HG03457 (cell line): ENCODE data around the gene DPEP3.

Source experiments
- ATAC-seq: cut with Tn5 transposase; IDR thresholded peaks from one replicate; pipeline ENCODE4 v1.9.1; 2021; ENCODE audit warnings: moderate number of reproducible peaks; ENCODE audit not compliant: unreplicated experiment

The DPEP3 gene

DNA sequence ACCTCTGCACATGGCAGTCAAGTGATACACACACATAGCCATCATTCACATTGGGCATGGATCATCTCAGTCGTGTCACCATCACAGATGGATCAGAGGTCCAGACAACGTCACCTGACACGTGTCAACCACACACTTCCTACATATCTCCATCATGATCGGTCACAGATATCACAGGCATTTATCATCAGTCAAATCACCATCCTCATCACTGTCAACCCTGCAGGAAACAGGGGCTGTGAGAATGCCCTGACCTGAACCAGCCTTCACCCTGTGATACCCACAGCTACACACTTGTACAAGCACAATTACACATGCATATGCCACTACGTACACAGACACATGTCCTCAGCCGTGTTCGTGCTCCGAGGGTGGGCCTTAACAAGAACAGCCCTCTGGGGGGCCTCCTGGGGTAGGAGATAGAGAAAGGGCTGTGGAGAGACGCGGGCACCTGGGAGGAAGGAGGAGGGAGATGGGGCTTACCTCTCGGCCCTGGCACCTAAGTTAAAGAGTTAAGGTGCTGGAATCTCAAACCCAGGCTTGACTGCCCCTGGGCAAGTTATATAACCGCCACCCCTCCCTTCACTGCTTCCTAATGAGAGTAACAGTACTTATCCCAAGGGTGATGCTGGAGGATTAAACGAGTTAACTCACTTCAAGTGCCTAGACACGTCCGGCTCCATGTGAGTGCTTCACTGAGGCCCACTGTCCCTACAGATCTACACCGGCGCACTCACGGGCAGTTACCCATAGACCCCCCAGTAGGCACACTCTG is 12.9 kb downstream of the DPEP3 start:
- no peak for ATAC-seq

DNA sequence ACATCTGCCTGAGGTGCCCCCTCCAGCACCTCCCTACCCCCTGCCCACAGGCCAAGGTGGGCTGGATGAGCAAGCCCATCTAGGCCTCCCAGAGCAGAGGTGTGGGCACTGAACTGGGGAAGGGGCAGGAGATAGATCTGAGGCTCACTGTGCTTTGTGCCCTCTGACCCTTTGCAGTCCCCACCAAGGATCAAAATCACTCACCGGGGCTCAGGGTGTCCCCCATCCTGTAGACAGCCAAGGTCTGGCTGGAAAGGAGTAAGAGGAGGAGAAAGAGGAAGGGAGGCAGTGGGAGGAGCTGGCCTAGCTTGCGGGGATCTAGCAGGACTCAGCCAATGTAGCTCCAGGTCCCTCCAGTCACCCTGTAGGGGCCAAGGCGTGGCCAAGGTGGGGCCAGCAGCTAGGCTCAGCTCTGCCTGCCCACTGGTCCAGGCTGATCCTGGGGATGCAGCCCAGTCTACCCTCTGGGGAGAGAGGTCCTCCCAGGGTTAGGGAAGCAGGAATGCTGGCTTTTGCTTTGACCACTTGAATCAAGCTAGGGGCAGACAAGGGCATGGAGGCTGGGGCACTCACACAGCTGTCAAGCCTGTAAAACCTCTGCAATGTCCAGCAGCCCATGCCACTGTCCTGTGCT is 13.6 kb downstream of the DPEP3 start:
- no peak for ATAC-seq

DNA sequence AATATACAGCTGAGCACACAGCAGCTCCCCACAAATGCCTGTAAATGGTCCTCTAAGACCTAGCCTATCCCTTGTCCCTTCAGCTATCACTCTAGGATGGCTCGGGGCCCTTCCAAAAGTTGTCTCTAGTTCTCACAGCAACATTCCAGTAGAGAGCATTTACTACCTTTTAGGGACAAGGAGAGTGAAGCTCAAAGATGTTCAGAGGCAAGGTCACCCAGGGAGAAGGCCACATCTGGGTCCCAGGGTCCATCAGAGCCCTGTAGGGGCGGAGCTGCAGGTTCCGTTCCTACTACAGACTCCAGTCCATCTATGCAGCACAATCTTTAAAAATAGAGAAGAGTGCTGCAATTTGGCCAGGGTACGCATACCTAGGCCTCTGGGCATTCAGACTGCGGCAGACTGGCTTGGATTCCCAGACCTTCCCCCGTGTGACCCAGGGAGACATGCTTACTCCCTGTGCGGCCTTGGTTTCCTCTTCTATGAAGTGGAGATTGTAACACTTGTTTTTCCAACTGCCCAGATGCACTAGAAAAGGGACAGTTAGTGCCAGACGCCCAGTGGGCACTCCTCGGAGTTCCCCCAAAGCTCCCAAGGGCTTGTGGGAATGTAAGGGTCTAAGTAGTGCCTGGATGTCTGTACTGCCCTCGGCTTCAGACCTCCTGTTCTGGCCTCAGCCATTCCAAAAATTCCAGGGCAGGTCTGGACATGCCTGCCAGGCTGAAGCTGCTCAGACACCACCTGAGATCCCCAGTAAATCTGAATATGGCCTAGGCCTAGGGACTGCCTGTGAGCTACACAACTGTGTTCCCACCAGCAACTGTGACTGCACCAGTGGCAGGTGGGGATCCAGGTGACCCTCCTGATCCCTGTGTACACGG is 14.4 kb downstream of the DPEP3 start:
- no peak for ATAC-seq

DNA sequence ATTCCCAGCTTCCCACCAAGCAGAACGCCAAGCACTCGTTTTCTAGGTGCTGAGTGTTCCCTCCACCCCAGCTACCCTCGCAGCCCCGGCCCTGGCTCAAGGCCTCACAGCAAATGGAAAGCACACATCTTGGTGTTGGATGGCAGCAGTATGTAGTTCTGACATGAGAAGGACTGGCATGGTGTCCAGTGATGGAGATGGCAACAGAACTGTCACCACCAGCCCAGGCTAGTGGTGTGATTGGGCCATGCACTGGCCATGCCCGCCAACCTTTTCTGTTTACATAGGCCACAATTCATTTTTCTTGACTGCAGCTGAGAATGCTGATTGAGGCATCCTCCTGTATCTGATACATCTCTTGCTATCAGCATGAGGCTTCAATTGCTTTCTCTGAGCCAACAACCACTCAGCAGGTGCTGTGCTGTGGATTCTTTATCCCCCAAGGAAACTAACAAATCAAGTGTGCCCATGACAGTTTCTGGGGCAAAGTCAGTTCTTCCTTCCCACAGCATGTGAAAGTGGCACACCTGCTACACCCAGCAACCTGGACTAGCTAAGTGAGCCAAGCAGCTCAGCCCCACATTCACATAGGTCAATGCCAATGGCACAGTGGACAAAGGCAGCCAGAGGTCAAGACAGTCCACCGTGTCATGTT is 15.7 kb downstream of the DPEP3 start:
- ATAC-seq: no peak

DNA sequence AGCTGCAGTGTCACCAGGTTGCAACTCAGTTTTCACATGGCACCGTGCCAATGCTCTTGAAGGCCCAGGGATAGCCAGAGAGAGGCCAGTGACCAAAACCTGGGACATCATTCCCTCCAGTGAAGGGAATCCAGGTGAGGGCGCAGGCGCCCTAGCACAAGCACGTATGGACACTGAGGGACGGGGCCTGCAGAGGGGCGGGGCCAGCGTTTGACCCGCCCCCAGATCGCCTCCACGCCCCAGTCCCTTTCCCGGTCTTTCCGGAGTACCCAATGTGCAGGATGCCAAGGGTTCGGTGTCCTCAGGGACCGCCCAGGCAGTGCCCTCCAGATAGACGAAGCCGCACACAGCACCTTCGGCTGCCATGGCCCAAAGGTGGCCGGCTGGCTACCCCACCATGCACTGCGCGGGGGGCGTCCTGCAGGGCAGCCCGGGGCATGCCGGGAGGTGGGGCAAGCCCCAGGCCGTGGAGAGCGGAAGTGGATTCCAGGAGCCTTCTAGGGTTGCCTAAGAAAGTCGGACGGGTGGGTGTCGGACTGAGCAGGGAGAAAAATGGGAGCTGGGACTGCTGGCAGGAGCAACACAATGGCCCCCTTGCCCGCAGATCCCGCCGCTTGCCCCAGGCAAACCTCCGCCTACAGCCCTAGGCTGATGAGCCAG is 16.5 kb downstream of the DPEP3 start:
- no peak for ATAC-seq

DNA sequence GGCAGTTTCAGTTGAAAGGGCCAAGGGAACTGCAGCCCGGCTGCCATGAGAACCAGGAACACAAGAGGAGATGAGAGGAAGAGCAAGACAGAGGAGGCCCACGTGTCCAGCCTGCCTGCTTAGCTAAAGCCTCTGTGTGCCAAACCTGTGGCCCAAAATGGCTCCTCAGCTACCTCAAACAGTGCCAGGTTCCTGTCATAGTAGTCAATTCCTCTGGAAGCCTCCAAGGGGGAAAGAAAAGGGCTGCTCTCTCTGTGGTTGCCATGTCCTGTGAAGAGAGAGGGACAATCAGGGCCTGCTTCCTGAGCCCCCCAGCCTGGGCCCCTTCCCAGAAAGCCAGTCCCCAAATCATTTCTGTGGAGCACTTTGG is 17.0 kb downstream of the DPEP3 start:
- no peak for ATAC-seq

DNA sequence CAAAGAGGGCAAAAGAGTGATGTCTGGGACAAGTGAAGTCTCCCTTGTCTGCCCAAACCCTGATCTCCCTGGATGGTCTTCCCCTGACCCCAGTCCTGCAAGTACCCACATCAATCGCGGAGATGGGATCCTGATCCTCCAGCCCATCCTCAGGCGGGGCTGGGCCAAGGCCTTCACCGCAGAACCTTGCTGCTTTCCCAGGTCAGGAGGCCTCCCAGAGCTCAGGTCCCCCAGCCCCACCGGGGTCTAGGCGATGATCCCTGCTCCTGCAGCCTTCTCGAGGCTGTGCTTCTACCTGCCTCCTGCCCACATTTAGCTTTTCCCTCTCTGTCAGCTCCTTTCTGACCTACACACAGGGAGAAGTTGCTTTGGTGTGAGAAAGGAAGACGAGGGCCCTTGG is 18.2 kb downstream of the DPEP3 start:
- ATAC-seq: no peak

DNA sequence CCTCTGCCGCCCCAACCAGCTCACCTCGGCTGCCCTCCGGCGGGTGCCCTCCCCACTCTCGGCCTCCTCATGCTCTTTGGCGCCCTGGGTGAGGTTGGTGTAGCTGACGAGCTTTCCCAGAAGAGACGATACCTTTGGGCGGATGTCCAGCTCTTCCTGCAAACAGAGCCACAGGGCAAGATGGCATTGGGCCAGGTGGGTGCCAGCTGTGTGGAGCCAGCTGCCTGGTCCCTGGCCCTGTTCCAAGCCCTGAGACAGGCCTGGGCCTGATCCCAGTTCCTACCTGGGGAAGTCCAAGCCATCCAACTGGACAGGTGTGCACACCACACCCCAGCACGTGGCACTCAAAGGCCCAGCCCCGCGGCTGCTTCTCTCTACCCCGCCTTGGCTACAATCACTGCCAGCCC is 18.7 kb downstream of the DPEP3 start:
- ATAC-seq: no peak

DNA sequence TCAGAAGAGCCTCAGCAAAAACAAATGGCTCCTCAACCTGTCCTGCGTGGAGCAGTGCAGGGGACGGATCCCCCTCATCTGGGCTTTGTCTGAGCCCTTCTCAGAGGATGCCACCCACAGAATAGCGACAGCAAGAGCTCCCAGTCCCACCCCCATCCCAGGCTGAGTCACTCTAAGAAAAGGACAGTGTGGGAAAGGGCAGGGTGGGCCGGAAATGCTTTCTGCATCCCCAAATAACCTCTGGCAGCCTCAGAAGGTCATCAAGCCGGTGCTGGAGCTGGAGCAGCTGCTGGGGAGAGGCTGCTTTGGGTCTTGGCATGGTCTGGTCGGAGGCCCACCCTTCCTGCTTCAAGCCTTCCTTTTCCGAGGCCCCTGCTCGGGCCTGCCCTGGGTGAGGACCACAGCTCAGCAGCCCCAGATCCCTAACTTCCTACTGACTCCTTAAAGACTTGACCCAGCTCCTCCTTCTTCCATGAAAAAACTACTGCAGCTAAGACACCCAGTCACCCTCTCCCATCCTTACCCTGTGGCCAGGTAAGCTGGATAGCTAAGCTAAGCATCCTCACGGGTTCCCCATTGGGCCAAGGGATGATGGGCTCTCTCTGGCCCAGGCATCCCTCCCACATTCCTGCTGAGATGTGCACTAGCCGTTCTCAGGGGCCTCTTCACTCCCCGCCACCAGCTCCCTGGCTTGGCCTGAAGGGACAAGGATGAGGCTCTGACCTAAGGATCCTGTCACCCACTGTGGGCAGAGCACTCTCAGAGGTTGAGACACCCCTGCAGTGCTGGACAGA is 20.6 kb downstream of the DPEP3 start:
- no peak for ATAC-seq

DNA sequence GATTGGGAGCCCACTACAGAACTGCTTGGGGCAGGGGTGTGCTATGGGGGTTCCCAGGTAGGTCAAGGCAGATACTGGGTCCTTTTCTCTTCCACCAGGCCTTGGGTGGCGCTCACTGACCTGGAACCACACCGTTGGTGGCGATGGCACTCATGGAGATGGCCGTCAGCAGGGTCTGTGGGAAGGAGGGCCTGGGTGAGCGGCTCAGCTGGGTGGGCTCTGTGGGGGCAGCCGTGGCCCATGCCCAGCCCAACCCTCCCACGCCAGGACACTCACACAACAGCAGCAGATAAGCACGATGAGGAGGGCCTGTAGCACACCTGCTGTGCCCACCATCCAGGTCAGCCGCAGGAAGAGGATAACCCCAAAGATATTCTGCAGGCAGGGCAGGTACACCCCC is 22.7 kb downstream of the DPEP3 start:
- no peak for ATAC-seq

DNA sequence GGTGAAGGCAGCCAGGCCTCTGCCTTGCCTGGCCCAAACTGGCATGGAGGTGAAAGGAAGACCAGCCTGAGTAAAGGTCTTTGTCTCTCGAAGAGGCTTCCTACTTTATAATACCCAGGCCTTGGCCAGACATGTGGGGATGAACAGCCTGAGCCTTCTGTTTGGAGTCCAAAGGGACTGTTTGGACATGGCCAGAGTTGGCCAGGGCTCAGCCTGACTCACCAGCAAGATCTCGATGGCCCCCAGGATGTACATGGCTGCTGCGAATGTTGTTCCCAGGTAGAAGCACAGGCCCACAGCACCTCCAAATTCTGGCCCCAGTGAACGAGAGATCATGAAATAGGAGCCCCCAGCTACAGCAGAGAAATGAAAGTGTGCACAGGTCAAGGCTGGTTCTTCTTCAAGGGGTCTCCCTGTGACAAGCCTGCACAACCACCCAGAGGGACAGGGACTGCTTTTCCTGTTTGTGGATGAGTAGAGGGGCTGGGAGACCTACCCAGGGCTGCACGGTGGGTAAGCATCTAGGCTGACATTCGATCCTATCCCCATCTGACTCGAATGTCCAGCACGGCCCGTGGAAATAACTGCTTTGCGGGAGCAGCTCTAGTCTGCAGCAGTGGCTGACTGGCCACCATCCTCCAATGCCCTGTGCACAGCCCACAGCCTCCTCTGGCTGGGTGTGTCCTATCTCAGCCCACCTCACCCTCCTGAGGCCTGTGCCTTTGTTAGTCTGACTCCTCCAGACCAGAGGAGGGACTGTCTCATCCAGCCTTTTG is 25.7 kb downstream of the DPEP3 start:
- ATAC-seq: no peak

DNA sequence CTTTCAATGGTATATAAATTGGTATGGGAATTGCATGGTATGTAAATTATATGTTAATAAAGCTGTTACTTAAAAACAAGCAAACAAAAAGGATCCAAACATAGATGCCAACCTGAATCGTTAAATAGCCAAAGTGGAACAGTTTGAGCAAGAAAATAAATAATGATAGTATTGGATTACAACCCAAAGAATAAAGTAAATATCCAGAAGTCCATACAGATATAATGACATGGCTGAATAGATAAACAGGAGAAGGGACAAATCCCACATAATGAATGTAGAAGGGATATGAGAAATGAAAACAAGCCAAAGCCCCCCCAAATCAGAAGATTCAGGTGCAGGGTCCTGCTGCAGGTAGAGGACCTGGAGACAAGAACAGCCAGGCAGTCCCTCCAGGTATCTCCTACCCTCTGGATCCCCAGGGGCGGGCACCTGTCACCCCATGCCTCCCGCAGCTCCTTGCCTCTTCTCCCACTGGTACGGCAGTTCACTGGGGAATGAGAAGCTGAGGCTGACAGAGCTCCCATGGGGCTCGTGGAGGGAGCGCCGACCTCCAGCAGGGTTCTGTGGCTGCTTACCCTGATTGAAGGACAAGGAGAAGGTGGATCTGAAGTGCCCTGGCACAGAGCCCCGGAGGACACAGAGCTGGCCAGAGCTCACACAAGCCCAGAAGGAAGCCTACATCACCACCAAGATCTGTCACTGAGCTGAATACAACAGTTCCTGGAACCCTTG is 26.5 kb downstream of the DPEP3 start:
- ATAC-seq: no peak

DNA sequence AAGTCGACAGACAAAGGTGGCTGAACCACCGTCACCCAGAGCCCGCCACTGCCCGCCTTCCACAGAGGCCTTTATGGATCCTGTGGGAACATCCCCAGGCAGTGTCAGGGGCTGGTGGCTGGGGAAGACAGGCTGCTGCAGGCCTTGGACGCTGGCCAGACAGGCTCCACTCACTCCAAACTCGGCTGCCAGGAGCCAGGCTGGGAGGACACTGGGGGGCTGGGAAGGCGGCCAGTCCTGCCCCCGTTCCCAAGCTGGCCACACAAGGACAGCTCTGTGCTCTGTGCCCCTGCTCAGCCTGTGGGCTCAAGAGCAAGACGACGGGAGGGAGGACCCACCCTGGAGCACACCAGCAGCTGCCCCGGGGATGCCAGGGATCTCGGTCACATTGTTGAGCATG is 28.8 kb downstream of the DPEP3 start:
- no peak for ATAC-seq

DNA sequence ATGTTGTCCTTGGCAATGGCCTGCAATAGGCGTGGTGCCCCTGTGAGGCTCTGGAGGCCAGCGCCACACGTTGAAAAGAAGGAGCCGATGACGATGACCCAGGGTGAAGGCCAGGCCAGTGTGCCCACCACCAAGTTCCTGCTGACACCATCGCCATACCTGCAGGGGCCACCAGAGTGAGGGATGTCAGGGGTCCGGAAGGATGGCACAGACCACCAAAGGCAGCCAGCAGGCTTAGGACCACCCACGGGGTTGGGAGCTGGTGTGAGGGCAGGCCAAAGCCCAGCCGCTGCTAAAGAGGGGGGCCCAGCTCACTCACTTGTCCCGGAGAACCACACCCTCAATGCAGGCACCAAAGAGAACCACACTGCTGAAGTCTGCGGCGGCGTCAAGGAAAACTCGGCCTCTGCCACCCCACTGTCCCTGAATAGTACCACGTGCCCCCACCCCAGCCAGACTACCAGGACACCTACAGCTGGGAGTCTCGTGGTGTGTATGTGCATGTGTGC is 29.9 kb downstream of the DPEP3 start:
- ATAC-seq: no peak

DNA sequence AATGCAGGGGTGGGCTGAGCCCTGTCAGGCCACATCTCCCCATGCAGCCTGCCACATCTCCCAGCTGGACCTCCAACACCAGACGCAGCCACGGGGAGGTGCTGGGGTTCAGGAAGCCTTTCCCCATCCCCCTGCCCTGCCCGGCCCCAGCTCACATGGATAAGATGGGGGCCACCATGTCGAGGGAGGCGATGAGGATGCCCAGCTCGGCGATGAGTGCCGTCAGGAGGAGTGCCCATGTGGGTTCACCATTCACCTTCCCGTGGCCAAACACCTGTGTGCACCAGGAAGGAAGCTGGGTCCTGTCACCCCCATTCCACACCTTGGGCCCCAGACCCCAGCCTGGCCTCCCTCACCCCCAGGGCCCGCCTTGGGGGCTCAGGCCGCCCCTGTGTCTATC is 30.7 kb downstream of the DPEP3 start:
- ATAC-seq: no peak

DNA sequence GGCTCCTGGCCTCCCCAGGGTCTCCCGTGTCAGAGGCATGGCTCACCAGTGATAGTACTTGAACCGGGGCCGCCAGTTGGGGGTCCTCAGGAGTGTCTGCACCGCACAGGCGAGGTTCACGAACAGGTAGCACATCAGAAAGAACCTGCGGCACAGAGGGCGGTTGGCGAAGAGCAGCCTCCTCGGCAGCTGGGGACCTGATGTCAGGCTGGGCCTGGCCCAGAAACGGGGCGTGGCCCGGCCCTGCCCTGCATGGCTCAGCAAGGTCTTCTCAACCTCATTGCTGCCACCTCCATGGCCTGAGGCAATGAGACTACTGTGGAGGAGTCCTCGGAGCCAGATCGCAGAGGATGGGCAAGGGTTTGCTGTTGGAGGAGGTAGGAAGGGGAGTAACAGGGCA is 32.3 kb downstream of the DPEP3 start:
- no peak for ATAC-seq

DNA sequence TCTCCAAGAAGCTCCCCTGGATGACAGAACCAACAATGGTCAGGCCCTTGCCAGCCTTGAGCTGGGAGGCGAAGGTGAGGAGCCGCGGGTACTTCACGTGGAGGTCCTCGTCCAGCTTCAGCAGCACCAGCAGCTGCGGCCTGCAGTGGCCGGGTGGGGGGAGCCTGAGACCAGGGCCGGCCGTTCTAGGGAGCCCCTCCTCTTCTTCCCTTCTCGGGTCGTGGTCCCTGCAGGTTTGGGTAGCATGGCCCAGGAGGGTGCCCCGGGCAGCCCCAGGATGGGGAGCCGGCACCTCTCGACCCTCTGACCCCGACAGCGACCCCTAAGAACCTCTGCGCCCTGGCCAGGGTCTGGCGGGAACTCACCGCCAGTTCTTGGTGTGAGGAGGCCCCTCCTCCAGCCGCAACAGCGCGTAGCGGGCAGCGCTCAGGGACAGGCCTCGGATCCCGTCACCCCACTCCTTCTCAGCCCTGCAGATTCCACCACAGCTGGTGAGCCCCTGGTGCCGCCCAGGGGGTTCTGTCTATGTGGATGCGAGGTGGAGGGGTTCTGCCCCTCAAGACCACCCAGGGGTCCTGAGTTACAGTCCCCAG is 33.2 kb downstream of the DPEP3 start:
- ATAC-seq: no peak

DNA sequence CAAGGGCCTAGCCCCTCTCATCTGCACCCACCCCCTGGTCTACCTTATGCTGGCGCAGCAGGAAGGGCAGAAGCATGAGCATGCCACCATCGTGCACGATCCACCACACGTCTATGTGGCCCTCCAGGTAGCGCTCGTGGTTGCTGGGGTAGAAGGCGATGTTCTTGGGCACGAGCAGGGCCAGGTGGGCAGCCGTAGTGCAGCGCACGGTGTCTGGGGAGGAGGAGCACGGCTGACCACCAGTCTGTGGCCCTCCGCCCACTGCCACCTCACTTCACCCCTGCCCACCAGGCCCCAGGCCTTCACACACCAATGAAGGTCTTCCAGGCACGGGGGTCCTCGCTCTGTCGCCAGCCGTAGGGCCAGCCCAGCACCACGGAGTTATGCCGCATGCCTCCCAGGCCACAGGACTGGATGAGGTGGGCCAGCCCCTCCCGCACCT is 34.1 kb downstream of the DPEP3 start:
- no peak for ATAC-seq
